ENCODE data around the gene COL1A2.

Gene COL1A2

GRCh38 chr7:94400022-94400421 is 5.3 kb downstream of the COL1A2 start:
- DNase-seq (ENCODE audit: low spot score) (no peak), ATAC-seq (ENCODE audit: low read depth) (no peak)
- Histone ChIP-seq H3K36me3 (ENCODE audit: low read depth) (no peaks in the 10 kb centered on the region), H3K4me1 (ENCODE audit: insufficient read depth, poor library complexity, severe bottlenecking) (no peaks in the 10 kb centered on the region), H3K27ac (ENCODE audit: poor library complexity, severe bottlenecking) (no peak overlapping the region), H3K9me3 (ENCODE audit: severe bottlenecking) (no peaks in the 10 kb centered on the region), H3K4me3 (ENCODE audit: severe bottlenecking) (no peak overlapping the region), H3K27me3 (ENCODE audit: insufficient read depth, poor library complexity, severe bottlenecking) (no peaks in the 10 kb centered on the region)
- no peak for TF ChIP-seq CTCF (IDR thresholded peaks at IDR 0.05; ENCODE audit: poor library complexity, severe bottlenecking)

GRCh38 chr7:94400643-94401427 is 6.1 kb downstream of the COL1A2 start:
- TF ChIP-seq CTCF (IDR thresholded peaks at IDR 0.05; ENCODE audit: poor library complexity, severe bottlenecking): no peak
- DNase-seq (ENCODE audit: low spot score): no peak
- no peaks in the 10 kb centered on the region for H3K27me3 ChIP-seq (ENCODE audit: insufficient read depth, poor library complexity, severe bottlenecking)
- no peak overlapping the region for H3K27ac ChIP-seq (ENCODE audit: poor library complexity, severe bottlenecking)
- no peak overlapping the region for H3K4me3 ChIP-seq (ENCODE audit: severe bottlenecking)
- H3K4me1 ChIP-seq (ENCODE audit: insufficient read depth, poor library complexity, severe bottlenecking): no peaks in the 10 kb centered on the region
- H3K36me3 ChIP-seq (ENCODE audit: low read depth): no peaks in the 10 kb centered on the region
- no peaks in the 10 kb centered on the region for H3K9me3 ChIP-seq (ENCODE audit: severe bottlenecking)
- no peak for ATAC-seq (ENCODE audit: low read depth)

- H3K9me3 ChIP-seq (ENCODE audit: severe bottlenecking): no peaks in the 10 kb centered on the region
- no peaks in the 10 kb centered on the region for H3K27me3 ChIP-seq (ENCODE audit: insufficient read depth, poor library complexity, severe bottlenecking)
- ATAC-seq (ENCODE audit: low read depth): no peak
- no peak overlapping the region for H3K27ac ChIP-seq (ENCODE audit: poor library complexity, severe bottlenecking)
- TF ChIP-seq CTCF (IDR thresholded peaks at IDR 0.05; ENCODE audit: poor library complexity, severe bottlenecking): no peak
- no peak for DNase-seq (ENCODE audit: low spot score)
- no peaks in the 10 kb centered on the region for H3K4me1 ChIP-seq (ENCODE audit: insufficient read depth, poor library complexity, severe bottlenecking)
- H3K36me3 ChIP-seq (ENCODE audit: low read depth): no peaks in the 10 kb centered on the region
- H3K4me3 ChIP-seq (ENCODE audit: severe bottlenecking): no peak overlapping the region
Measured at GRCh38 chr7:94401428-94401814, 6.7 kb downstream of the COL1A2 start.

- no peak overlapping the region for H3K4me3 ChIP-seq (ENCODE audit: severe bottlenecking)
- TF ChIP-seq CTCF (IDR thresholded peaks at IDR 0.05; ENCODE audit: poor library complexity, severe bottlenecking): no peak
- no peaks in the 10 kb centered on the region for H3K4me1 ChIP-seq (ENCODE audit: insufficient read depth, poor library complexity, severe bottlenecking)
- no peaks in the 10 kb centered on the region for H3K36me3 ChIP-seq (ENCODE audit: low read depth)
- H3K9me3 ChIP-seq (ENCODE audit: severe bottlenecking): no peaks in the 10 kb centered on the region
- no peaks in the 10 kb centered on the region for H3K27me3 ChIP-seq (ENCODE audit: insufficient read depth, poor library complexity, severe bottlenecking)
- ATAC-seq (ENCODE audit: low read depth) (no peak), DNase-seq (ENCODE audit: low spot score) (no peak)
- H3K27ac ChIP-seq (ENCODE audit: poor library complexity, severe bottlenecking): no peak overlapping the region
Measured at GRCh38 chr7:94403546-94403945, 8.9 kb downstream of the COL1A2 start.

GRCh38 chr7:94405506-94405905 is 10.8 kb downstream of the COL1A2 start:
- TF ChIP-seq CTCF (IDR thresholded peaks at IDR 0.05; ENCODE audit: poor library complexity, severe bottlenecking): no peak
- DNase-seq (ENCODE audit: low spot score): no peak

More at GRCh38 chr7:94405506-94405905, 10.8 kb downstream of the COL1A2 start:
- H3K4me3 ChIP-seq (ENCODE audit: severe bottlenecking): no peak overlapping the region
- no peak overlapping the region for H3K27ac ChIP-seq (ENCODE audit: poor library complexity, severe bottlenecking)
- H3K4me1 ChIP-seq (ENCODE audit: insufficient read depth, poor library complexity, severe bottlenecking): no peaks in the 10 kb centered on the region
- H3K36me3 ChIP-seq (ENCODE audit: low read depth): no peaks in the 10 kb centered on the region
- no peak for ATAC-seq (ENCODE audit: low read depth)
- H3K27me3 ChIP-seq (ENCODE audit: insufficient read depth, poor library complexity, severe bottlenecking): no peaks in the 10 kb centered on the region
- H3K9me3 ChIP-seq (ENCODE audit: severe bottlenecking): no peaks in the 10 kb centered on the region
